ENCODE measurements around the gene RSRC1.

DNA sequence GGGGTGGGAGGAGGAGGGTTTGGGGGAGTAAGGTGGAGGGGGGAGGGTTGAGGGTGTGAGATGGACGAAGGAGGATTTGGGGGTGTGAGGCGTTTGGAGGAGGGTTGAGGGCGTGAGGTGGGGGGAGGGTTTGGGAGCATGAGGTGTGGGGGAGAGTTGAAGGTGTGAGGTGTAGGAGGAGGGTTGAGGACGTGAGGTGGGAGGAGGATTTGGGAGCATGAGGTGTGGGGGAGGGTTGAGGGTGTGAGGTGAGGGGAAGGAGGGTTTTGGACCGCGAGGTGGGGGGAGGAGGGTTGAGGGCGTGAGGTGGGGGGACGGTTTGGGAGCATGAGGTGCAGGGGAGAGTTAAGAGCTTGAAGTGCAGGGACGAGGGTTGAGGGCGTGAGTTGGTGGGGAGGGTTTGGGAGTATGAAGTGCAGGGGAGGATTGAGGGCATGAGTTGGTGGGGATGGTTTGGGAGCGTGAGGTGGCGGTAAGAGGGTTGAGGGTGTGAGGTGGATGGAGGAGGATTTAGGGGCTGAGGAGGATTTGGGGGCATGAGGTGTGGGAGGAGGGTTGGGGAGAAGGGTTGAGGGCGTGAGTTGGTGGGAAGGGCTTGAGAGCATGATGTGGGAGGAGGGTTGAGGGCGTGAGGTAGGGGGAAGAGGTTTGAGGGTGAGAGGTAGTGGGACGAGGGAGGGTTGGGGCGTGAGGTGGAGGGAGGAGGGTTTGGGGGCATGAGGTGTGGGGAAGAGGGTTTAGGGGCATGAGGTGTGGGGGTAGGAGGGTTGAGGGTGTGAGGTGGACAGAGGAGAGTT, 462.3 kb downstream of the RSRC1 start:
- TF ChIP-seq, protein P1, sequence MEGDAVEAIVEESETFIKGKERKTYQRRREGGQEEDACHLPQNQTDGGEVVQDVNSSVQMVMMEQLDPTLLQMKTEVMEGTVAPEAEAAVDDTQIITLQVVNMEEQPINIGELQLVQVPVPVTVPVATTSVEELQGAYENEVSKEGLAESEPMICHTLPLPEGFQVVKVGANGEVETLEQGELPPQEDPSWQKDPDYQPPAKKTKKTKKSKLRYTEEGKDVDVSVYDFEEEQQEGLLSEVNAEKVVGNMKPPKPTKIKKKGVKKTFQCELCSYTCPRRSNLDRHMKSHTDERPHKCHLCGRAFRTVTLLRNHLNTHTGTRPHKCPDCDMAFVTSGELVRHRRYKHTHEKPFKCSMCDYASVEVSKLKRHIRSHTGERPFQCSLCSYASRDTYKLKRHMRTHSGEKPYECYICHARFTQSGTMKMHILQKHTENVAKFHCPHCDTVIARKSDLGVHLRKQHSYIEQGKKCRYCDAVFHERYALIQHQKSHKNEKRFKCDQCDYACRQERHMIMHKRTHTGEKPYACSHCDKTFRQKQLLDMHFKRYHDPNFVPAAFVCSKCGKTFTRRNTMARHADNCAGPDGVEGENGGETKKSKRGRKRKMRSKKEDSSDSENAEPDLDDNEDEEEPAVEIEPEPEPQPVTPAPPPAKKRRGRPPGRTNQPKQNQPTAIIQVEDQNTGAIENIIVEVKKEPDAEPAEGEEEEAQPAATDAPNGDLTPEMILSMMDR (IDR thresholded peaks at IDR 0.05; ENCODE audit: poor library complexity) = no peak
- TF ChIP-seq EZH2 (IDR thresholded peaks at IDR 0.05; ENCODE audit: borderline replicate concordance) = no peak
- no peak for TF ChIP-seq EZH2phosphoT487 (IDR thresholded peaks at IDR 0.05; ENCODE audit: low read depth, severe bottlenecking, unreplicated experiment)

Data from hepatocyte (in vitro differentiated cells).